COR-L47 (cell line): Measurements from ENCODE around the gene CYLC2.

ENCODE experiments used
- DNase-seq: peaks from one replicate; lab custom pipeline; 2025; lab: John Stamatoyannopoulos, UW

Gene CYLC2

GRCh38 chr9:102995033-102995432 lies at the start of gene CYLC2:
CYLC2 (plus strand) TSS chr9:102995333; CDS start chr9:102995381, 48 bp downstream.
- no peak for DNase-seq

- no peak for DNase-seq
These were observed 44.8 kb upstream of the CYLC2 start for GRCh38 chr9:102950346-102950745.

- DNase-seq: no peak
These were observed 28.1 kb upstream of the CYLC2 start for GRCh38 chr9:102966999-102967398.

- DNase-seq: no peak
These were observed 27.2 kb upstream of the CYLC2 start for GRCh38 chr9:102967979-102968378.

- DNase-seq: no peak
These were observed 22.4 kb upstream of the CYLC2 start for GRCh38 chr9:102972780-102973179.

- DNase-seq: no peak
These were observed 20.6 kb upstream of the CYLC2 start for GRCh38 chr9:102974530-102974929.

- no peak for DNase-seq
These were observed 19.9 kb upstream of the CYLC2 start for GRCh38 chr9:102975251-102975650.

GRCh38 chr9:102985162-102985895 lies 9.8 kb upstream of the CYLC2 start:
- DNase-seq: no peak

GRCh38 chr9:102986425-102986824 lies 8.7 kb upstream of the CYLC2 start:
- no peak for DNase-seq

- no peak for DNase-seq
These were observed 8.6 kb downstream of the CYLC2 start for GRCh38 chr9:103003689-103004088.

GRCh38 chr9:103014242-103014641 lies 19.1 kb downstream of the CYLC2 start:
- DNase-seq: no peak

GRCh38 chr9:103025796-103026195 lies 30.7 kb downstream of the CYLC2 start:
- DNase-seq: no peak

- DNase-seq: no peak
These were observed 42.7 kb downstream of the CYLC2 start for GRCh38 chr9:103037508-103038477.

- no peak for DNase-seq
These were observed 46.8 kb downstream of the CYLC2 start for GRCh38 chr9:103041961-103042360.
